ENCODE data around the gene ASB13. TPM values are rescaled to one million over a fixed set of nuclear protein-coding genes. Genes with fewer than 3 reads are reported as not detected.

ASB13 gene
- polyA plus RNA-seq, 12 donors = 8.0 to 14.6 (median 11.0) TPM; not detected in 1

DNA sequence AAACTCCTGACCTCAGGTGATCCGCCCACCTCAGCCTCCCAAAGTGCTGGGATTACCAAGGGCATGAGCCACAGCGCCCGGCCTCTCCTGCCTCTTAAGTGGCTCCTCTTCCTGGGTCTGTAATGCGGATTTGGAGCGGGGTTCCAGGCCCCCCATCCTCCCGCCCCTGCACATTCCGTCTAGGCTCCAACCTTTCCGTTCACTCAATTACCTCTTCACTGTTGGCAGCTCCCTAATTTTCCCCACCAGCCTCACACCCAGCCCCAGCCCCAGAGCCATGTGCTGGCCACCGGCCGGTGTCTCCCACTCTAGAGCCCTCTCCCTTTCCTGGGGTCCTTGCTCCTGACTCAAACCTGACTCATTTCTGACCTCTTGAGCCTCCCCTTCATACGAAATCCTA, 16.6 kb downstream of the ASB13 start:
- DNase-seq = no peak

DNA sequence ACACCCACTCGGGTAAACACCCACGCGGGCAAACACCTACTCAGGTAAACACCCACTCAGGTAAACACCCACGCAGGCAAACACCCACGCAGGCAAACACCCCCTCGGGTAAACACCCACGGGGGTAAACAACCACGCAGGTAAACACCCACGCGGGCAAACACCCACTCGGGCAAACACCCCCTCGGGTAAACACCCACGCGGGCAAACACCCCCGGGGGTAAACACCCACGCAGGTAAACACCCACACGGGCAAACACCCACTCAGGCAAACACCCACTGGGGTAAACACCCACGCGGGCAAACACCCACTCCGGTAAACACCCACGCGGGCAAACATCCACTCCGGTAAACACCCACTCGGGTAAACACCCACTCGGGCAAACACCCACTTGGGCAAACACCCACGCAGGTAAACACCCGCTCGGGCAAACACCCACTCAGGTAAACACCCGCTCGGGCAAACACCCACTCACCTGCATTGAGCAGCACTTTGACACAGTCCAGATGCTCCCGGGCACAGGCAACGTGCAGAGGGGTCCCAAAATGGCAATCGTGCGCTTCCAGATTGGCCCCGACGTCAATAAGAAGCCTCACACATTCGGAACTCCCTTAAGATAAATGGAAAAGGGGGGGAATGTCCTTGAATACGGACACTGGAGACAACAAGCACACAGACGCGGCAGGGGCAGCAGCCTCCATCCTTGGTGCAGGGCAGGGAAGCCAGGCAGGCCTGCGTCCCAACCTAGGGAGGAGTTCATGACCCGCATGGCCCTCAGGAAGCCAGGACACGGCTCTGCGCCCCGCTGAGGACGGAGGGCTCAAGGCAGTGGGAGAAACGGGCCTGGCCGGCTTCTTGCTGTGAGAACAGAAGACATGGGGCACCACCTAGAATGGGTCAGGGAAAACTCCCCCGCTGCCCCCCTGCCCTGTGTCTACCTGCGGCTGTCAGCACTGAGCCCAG, 17.6 kb downstream of the ASB13 start:
- DNase-seq = no peak

DNA sequence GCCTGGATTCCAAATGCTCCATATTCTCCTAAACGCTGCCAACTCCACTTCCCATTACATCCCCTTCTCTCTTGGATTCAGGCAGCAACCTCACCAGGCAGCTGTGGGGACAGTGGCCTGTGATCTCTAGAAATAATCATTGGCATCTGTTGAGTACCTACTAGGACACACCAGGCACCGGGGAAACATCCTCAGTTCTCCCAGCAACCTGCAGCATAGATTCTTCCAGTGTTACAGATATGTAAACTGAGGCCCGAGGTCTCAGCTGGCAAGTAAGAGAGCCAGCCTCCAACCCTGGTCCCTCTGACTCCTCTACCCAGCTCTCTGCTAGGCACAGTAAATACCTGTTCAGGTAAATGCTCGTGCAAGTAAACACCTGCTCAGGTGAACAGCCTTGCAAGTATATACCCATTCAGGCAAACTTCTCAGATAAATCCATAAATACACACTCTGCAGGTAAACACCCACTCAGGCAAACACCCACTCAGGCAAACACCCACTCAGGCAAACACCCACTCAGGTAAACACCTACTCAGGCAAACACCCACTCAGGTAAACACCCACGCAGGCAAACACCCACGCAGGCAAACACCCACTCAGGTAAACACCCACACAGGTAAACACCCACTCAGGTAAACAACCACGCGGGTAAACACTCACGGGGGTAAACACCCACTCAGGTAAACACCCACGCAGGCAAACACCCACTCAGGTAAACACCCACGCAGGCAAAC, 18.7 kb downstream of the ASB13 start:
- no peak for DNase-seq

DNA sequence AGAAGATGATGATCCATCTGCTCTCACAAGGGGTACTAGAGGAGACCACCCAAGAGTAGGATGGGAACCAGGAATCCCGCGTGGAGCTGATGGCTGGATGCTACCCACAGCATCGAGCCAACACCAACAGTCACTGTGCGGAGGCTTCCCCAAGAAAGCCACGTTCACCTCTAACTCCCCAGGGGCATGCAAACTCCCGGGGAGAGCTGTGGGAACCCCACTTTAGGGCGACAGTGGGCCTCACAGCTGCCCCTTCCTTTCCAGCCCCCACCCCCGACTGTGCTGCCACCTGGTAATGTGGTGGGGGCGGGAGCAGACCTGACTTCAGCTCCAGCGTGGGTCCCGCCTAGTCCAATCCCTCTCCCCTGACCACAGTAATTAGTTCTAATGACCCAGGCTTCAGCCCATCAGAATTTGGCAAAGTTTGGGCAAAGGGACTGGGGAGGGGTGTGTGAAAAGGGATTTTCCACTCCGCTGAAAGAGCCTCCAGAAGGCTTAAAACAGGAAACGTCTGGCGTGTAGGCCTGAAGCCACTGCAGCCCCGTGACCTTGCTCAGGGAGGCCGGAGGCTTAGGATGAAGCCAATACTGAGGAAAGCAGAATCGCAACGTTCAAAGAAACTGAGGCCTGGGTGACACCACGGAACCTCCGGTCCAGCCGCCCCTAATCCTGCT, 20.3 kb downstream of the ASB13 start:
- no peak for DNase-seq

DNA sequence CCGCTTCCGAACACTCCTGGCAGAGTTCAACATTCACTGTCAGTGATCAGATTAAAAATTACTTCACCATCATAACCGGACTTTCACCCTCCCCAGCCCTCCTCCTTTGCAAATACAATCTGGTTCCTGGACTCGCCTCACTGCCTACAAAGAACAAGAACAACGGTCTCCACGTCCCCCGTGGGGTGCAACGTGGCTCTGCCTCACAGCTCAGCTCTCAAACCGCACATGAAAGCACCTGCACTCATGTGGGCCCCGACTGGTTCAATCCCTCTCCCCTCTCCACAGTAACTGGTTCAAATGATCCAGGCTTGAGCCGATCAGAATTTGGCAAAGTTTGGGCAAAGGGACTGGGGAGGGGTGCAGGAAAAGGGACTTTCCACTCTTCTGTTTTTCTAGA, 21.0 kb downstream of the ASB13 start:
- no peak for DNase-seq

DNA sequence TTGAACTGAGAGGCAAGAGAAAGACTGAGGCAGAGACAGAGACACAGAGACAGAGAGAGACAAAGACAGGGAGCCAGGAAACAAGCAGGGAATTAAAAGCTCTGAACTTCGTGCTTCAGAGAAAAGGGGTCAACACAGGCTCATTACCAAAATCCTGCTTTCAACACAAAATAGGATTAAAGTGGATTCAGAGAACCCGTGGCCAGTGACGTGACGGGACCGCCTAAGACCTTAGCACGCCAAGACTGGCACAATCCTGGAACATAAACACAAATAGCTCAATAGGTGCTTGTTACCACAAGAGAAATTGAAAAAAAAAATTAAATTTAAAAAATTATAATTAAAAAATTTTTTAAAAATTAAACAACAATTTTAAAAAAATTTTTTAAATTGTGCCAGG, 21.5 kb downstream of the ASB13 start:
- DNase-seq = no peak

DNA sequence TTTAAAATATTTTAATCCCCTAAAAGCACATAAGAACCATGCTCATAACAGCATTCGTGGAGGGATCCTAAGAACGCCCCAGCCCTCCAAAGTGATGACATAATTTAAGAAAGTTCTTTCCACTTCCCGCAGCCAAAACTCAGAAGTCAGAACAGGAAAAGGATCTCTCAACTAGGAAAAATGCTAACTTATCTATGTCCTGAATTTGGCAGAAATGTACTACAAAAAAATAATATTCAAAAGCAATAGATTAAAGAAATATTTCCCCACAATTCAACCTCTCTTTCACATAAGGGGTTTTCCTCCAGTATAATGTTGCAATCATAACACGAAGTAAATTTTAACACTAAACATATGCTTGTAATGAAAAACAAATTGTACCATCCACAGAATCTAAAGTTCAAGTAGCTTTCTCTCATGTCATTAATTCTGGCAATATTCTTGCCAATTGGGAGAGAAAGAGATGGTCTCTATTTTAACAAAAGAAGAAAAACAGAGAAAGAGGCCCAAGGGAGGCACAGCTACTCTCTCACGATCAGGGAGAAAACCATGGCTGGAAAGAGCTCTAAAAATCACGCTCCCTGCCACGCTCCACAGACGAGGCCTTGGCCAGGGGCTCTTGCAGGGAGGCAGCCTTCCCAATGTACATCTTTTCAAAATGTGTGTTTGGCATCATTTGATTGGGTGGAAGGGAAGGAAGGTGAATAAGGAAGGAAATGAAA, 22.9 kb downstream of the ASB13 start:
- peak; percentile 92 for DNase-seq

DNA sequence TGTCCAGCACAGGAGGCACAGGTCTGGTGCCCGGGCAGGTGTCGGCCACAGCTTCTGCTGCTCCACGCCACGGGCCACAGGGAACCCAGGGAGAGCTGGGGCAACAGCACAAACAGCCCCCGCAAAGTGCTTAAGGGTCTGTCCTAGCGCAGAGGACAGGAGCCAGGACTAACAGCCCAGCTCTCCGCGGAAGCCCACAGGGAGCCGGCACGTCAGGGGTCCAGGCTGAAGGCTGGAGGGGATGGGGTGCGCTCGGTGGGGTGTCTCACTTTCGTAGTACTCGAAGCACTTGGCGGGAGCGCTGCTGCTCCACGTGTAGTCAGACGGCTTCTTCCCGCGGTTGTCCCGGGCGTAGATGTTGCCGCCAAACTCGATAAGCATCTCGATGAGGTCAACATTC, 24.9 kb downstream of the ASB13 start:
- DNase-seq = no peak

DNA sequence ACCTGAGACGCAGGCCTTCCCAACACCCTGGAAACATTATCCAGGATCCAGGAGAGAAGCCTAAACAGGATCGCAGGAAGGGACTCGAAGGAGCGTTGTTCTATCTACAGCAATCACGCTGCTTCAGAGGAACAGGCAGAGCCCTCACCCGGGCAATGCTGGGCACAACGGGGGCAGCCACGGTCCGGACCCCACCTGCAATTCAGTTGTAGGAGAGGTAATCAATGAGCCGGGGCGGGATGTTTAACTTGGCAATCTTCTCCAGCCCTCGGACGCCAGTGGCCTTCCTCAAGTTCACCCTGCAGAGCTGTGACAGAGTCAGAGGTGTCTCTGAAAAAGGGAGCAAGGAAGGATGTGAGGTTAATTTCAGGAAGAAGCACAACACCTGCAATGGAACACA, 25.9 kb downstream of the ASB13 start:
- DNase-seq = no peak

DNA sequence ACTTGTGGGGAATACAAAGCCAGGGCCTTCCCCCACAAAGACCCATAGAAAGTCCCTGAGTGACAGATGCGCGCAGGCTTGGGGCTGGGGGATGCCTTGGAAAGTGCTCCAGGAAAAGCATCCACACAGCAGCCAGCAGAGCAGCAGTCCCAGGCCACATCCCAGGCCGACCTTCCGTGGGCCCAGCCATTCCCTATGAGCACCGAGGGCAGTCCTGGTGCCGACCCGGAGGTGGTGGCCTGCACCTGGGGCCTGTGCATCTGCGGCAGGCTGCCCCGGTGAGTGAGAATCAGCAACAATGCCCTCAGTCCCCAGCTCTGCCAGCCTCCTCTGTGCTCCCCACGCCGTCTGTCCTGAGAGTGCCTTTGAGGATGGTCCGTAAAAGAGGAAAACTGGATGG, 26.4 kb downstream of the ASB13 start:
- no peak for DNase-seq

DNA sequence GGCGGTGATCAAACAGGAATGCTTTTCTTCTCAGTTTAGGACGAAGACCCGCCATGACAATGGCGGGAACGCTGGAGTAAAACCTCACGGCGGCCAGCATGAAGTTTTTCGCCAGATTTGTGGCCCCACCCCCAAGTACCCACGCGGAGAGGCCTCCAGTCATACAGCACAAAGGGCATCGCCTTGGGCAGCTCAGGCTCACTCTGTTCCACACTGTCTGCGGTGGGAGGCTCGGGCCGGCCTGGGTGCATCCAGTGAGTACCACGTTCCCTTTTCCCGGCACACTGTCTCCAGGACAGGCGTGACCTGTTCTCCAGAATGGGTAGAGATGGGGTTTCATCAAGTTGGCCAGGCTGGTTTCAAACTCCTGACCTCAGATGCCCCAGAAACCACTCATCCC, 27.3 kb downstream of the ASB13 start:
- DNase-seq = no peak

DNA sequence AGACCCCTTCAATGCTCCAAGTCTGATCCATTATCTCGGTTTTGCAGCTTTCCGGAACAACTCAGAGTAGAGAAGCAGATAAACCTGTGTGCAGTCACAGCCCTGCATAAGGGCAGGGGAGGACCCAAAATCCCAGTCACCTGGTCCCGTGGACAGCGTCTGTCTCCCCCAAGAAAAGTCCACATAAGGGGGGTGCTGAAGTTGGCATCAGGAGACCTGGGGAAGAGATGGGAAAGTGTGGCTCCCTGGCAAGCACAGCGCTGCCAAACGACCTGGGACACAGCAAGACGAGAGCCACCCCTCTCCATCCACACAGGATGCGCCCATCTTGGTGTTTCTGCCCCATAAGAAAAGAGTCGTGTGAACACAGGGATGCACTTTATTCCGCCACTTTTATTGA, 27.9 kb downstream of the ASB13 start:
- DNase-seq = no peak

DNA sequence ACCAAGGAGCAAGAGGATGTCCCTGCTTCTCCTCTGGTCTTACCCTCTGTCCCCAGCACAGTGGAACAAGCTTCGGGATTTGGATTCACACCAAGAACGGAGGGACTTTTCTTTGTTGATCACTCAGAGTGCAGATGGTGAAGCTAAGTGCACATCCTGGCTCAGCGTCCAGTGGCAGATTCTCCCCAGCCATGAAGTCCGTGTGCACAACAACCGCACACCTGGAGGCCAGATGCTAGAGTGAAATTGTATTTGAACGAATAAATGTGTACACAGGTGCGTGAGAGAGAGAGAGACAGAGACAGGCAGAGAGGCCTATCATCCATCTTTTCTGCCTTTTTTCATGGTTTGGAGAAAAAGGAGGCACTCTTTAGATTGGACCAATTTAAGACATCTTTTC, 31.5 kb downstream of the ASB13 start:
- DNase-seq = no peak

DNA sequence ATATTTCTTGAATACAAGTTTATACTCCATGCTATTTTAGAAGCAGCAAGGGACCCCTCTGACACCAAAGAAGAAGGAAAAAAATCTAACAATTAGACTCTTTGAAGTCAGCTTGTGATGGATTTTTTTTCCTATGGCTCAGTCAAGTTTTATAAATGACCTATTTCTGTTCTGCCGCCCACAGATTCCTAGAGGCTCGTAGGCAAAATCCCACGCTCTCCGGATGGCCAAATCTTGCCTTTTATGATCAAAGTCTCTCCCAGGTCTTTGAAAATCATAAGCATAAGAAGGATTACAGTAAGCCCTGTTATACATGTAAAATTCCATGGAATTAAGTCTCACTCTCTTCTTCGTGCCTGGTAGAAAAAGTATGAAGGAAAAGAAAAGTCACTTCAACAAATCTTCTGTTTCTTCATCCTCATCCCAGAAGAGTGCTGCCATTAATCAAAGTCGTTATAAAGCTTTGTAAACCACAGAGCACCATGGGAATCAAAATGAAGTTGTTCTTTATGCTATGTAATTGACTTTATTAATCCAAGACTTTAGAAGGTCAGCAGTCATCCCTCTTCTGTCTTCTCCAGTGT, 33.1 kb downstream of the ASB13 start:
- DNase-seq = no peak

DNA sequence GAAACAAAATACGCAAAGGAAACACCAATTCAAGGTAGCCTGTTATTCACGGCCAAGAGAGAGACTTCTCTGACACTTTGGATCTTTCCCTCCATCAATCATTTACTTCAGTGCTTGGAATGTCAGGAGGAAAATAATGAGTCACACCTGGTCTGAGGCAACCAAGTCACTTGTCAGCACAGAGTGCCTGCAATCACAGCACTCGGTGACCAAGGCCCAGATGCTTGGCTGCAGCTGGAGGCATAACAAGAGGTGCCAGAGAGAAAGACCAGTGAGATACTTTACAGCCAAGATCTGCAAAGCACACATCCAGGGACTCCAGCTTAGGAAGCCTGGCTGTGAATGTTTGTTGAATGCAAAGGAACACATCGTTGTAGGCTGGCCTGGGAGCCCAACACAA, 33.9 kb downstream of the ASB13 start:
- DNase-seq = no peak

DNA sequence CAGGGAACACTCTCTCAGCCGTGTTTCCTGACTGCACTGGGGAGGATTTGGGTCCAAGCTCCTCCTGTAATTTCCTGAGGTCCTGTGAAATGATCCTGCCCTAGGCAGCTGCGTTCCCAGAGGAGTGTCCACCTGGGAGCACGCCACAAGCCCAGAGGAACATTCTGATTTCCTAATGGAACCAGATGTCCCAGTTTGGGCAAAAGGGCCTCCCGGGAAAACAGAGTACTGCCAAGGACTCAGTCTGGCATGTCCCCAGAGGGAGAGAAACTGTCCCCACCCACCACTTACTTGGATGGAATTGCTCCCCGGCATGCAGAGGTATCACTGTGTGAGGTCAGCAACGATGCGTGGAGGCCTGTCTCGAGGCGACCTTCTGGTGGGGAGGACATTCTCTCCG, 34.5 kb downstream of the ASB13 start:
- no peak for DNase-seq

DNA sequence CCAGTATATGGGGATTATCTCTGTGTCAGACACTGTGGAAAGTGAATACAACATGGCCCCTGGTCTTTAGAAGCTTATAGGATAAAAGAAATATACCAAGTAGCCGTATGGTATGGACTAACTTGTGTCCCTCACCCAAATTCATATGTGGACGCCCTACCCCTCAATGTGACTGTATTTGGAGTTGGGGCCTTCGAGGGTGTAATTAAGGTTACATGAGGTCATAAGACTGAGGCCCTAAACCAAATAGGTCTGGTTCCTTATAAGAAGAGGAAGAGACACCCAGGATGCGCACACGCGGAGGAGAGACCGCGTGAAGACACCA, 36.3 kb downstream of the ASB13 start:
- DNase-seq = no peak

DNA sequence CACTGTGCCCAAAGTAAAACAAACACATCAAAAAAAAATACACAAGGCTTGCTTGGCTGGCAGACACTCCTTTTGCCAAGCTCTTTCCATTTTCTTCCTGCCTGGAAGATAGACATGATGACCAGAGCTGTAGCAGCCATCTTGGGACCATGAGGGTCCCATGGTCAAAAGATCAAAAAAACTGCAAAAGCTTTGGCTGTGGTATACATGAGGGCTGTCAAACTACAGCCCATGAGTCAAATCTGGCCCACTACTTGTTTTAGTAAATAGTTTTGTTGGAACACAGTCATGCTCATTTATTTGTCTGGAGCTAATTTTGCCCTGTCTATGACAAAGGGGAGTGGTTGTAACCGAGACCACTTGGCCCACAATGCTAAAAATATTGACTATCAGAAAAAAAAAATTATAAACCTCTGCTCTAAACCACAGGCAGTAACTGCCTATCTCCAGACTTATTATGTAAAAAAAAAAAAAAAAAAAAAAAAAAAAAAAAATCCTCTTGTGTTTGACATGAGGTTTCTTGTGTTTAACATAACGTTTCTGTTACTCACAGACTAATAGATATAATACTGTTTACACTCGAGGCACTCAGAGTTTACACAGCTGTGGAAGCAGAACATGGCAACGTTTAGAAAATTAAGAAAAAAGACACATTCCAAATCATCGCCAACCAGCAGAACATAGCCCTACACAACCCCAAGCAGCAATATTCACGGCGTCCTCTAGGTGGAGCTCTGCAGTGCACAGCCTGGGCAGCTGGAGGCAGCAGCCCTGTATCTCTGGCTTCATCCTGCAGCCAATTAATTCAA, 36.9 kb downstream of the ASB13 start:
- peak; percentile 85 for DNase-seq

DNA sequence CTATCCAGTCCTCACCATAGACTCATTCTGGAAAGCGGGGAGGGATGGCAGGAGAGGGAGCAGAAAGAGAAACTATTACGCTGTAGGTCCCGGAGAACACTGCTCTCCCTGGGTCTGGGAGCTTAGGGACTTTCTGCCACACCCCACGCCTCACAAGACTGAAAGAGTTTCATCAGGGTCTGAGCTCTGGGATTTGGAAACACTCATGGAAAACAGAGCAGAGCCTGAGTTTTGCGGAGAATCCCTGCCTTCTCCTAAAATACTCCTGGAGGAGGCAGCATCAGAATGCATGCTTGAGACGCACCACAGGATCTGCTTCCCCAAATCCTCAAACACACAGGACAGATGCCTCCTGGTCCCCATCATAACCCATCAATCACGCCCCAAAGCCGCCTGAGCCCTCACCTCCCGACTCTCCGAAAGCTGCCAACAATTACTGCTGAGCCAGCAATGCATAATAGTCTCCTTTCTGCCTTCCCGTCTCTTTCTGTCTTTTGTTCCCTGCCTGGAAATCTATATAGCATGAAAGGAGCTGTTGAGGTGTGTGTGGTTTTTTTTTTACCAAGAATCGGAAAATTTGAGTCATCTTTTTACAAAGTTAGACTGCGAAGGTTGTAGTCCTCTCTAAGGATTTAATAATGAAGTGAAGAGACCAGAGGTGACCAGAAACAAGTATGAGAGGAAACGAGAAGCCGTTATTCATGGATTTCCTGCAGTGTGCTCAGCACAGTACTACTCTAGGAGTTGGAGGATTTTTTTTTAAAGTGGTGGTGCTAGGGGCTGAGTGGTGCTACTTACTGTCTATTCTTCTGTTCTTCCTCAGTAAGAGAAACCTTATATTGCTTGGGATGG, 37.7 kb downstream of the ASB13 start:
- peak; percentile 76 for DNase-seq
